Body of pancreas (tissue), 4 donors: Measurements from ENCODE around the gene LIPE. TPM values are rescaled to one million over a fixed set of nuclear protein-coding genes. Genes with fewer than 3 reads are reported as not detected.

Source experiments
- ATAC-seq: fragments of 150-250 bp; one replicate; pipeline ENCODE4 v1.9.1; 2016
- DNase-seq, 4 donors: peaks; one replicate each; pipeline ENCODE4 v3.0.0-alpha.2; 2019
- H3K27ac ChIP-seq, 4 donors: fragments of 200-600 bp; sonication (generic); 1 replicate in 3 of 4; 2 replicates in 1 of 4; pipeline versions ENCODE4 v1.5.1 to v1.6.1; 2016 to 2019; ENCODE audit warnings: mild to moderate bottlenecking in 1 of 4, mixed read lengths in 1 of 4, moderate library complexity in 1 of 4
- H3K27me3 ChIP-seq, 2 donors: fragments of 200-600 bp; sonication (generic); one replicate each; pipeline ENCODE4 v1.6.0; 2016; ENCODE audit warnings: mild to moderate bottlenecking in 1 of 2
- H3K36me3 ChIP-seq, 2 donors: fragments of 200-600 bp; sonication (generic); replicated peaks in 1 of 2; 2 replicates each; pipeline ENCODE4 v1.5.1; 2016; ENCODE audit warnings: low read depth in 2 of 2; ENCODE audit not compliant: insufficient read depth in 1 of 2
- H3K4me1 ChIP-seq: fragments of 200-600 bp; sonication (generic); one replicate; pipeline ENCODE4 v1.6.0; 2016
- H3K4me3 ChIP-seq, 2 donors: fragments of 200-600 bp; sonication (generic); 1 replicate in 1 of 2; 2 replicates in 1 of 2; pipeline ENCODE4 v1.5.1; 2016 to 2019
- H3K9me3 ChIP-seq, 3 donors: fragments of 200-600 bp; sonication (generic); 1 replicate in 2 of 3; 2 replicates in 1 of 3; pipeline ENCODE4 v1.5.1; 2016
- CTCF ChIP-seq, 7 experiments: fragments of 450-650 bp in 4 of 7; fragments of 200-600 bp in 3 of 7; sonication (generic) in 3 of 7; IDR thresholded peaks; one replicate each; pipeline ENCODE4 v1.5.1; 2016 to 2019; ENCODE audit warnings: antibody characterized with exemption in 7 of 7
- POLR2A ChIP-seq, 3 donors: fragments of 450-650 bp; IDR thresholded peaks; one replicate each; pipeline ENCODE4 v1.6.1; 2016; ENCODE audit warnings: antibody characterized with exemption in 3 of 3, mild to moderate bottlenecking in 2 of 3
- WGBS, 2 donors: methylation state at CpG; one replicate each; pipeline ENCODE4 v1.1.5; 2017; 5-methylcytosine and 5-hydroxymethylcytosine counted together
- intact Hi-C: fragments of 100-400 bp; cut with DNase I; formaldehyde crosslinking; loops from one replicate; pipeline ENCODE4 v1.15.1; 2023
- total RNA-seq, 2 donors: library from RNA; depleted of rRNA; stranded (reverse); fragments of >200 nt; gene quantifications; one replicate each; pipeline ENCODE4 v1.1.0, GENCODE V29; 2016

LIPE gene
- total RNA-seq, 2 donors from 2014 or later = 8.3 to 357 TPM

- Histone ChIP-seq H3K36me3 (no peaks in the 10 kb centered on the region), H3K4me1 (no peaks in the 10 kb centered on the region), H3K4me3 (no peak overlapping the region), H3K27ac (no peak overlapping the region), H3K27me3 (no peaks in the 10 kb centered on the region), H3K9me3 (no peaks in the 10 kb centered on the region)
- DNase-seq (no peak), ATAC-seq (no peak)
- WGBS, 2 donors = 90 to 93% methylated on average over 12 to 15 of the region's 15 CpGs
- intact Hi-C loops = no loop called here
- no peak for TF ChIP-seq CTCF (IDR thresholded peaks at IDR 0.05)
- TF ChIP-seq POLR2A (IDR thresholded peaks at IDR 0.05) = no peak
Measured at GRCh38 chr19:42368765-42369164, 58.4 kb downstream of the LIPE start.

DNA sequence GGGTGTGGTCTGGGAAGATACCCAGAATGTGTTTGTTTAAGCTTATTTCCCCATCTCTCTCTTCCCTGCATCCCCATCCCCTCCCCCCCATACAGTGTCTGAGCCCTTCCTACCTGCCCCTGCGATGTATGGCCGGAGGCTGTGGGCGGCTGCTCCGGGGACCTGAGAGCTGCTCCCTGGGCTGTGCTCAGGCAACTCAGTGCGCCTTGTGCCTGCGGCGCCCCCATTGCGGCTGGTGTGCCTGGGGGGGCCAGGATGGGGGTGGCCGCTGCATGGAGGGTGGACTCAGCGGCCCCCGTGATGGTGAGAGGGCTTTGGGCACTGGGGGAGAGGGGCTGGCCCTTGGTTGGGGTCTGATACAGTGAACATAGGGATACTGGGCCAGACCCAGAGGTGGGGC is 58.8 kb downstream of the LIPE start:
- Histone ChIP-seq H3K27me3 (no peaks in the 10 kb centered on the region), H3K4me3 (no peak overlapping the region), H3K27ac (no peak overlapping the region), H3K36me3 (no peaks in the 10 kb centered on the region), H3K9me3 (no peaks in the 10 kb centered on the region), H3K4me1 (no peaks in the 10 kb centered on the region)
- DNase-seq (no peak), ATAC-seq (no peak)
- TF ChIP-seq POLR2A (IDR thresholded peaks at IDR 0.05) (no peak), CTCF (IDR thresholded peaks at IDR 0.05) (no peak)
- intact Hi-C loops = no loop called here
- 90 to 95% methylated on average over 9 to 10 of the region's 11 CpGs for WGBS, 2 donors

DNA sequence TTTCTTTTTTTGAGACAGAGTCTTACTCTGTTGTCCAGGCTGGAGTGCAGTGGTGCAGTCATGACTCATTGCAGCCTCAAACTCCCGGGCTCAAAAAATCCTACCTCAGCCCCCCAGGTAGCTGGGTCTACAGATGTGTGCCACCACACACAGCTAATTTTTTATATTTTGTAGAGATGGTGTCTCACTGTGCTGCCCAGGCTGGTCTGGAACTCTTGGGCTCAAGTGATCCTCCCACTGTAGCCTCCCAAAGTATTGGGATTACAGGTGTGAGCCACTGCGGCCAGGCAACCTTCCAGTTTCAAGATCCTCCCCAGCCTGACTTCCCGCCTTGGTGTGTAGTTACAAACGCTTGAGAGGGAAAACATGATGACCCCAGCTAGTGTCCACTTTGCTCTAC is 59.3 kb downstream of the LIPE start:
- intact Hi-C loops = no loop called here
- DNase-seq = no peak
- Histone ChIP-seq H3K36me3 (no peaks in the 10 kb centered on the region), H3K27me3 (no peaks in the 10 kb centered on the region), H3K4me3 (no peak overlapping the region), H3K4me1 (no peaks in the 10 kb centered on the region), H3K27ac (no peak overlapping the region), H3K9me3 (no peaks in the 10 kb centered on the region)
- TF ChIP-seq POLR2A (IDR thresholded peaks at IDR 0.05) = no peak
- TF ChIP-seq CTCF (IDR thresholded peaks at IDR 0.05) = no peak
- ATAC-seq = no peak
- 86 to 98% methylated on average over 4 of the region's 4 CpGs for WGBS, 2 donors

GRCh38 chr19:42366673-42367072 is 60.5 kb downstream of the LIPE start:
- DNase-seq = no peak
- 89 to 95% methylated on average over 1 of the region's 1 CpG for WGBS, 2 donors
- no peak overlapping the region for H3K27ac ChIP-seq
- H3K4me1 ChIP-seq = no peaks in the 10 kb centered on the region
- H3K9me3 ChIP-seq = no peaks in the 10 kb centered on the region
- ATAC-seq = no peak
- no peaks in the 10 kb centered on the region for H3K27me3 ChIP-seq
- TF ChIP-seq CTCF (IDR thresholded peaks at IDR 0.05) = no peak
- no peak for TF ChIP-seq POLR2A (IDR thresholded peaks at IDR 0.05)
- intact Hi-C loops = no loop called here
- H3K36me3 ChIP-seq = no peaks in the 10 kb centered on the region
- no peak overlapping the region for H3K4me3 ChIP-seq

- WGBS, 2 donors = 80 to 87% methylated on average over 16 to 17 of the region's 17 CpGs
- H3K36me3 ChIP-seq = no peaks in the 10 kb centered on the region
- H3K4me1 ChIP-seq = no peaks in the 10 kb centered on the region
- H3K27ac ChIP-seq = no peak overlapping the region
- H3K9me3 ChIP-seq = no peaks in the 10 kb centered on the region
- DNase-seq (peak in 1 of 4 donors; percentile 14), ATAC-seq (no peak)
- H3K27me3 ChIP-seq = no peaks in the 10 kb centered on the region
- intact Hi-C loops = no loop called here
- no peak for TF ChIP-seq POLR2A (IDR thresholded peaks at IDR 0.05)
- TF ChIP-seq CTCF (IDR thresholded peaks at IDR 0.05) = no peak
- no peak overlapping the region for H3K4me3 ChIP-seq
Measured at GRCh38 chr19:42363614-42364346, 63.4 kb downstream of the LIPE start.
